Neural progenitor cell (in vitro differentiated cells): Measurements from ENCODE around the gene CA10. TPM values are rescaled to one million over a fixed set of nuclear protein-coding genes. Genes with fewer than 3 reads are reported as not detected.

Experiments used
- DNase-seq: peaks from one replicate; pipeline ENCODE4 v3.0.0-alpha.2; 2016; ENCODE audit warnings: low spot score
- H2AFZ ChIP-seq: fragments of 200-600 bp; sonication (generic); replicated peaks from 2 replicates; pipeline ENCODE4 v1.6.1; 2016; ENCODE audit warnings: antibody characterized with exemption
- H3F3A ChIP-seq: fragments of 200-600 bp; sonication (generic); 2 replicates; pipeline ENCODE4 v1.6.1; 2016; ENCODE audit warnings: antibody characterized with exemption, low read depth
- H3K27ac ChIP-seq: fragments of 200-600 bp; sonication (generic); 2 replicates; pipeline ENCODE4 v1.5.1; 2016; ENCODE audit warnings: mild to moderate bottlenecking
- H3K27me3 ChIP-seq: fragments of 200-600 bp; sonication (generic); 2 replicates; pipeline ENCODE4 v1.6.1; 2016; ENCODE audit warnings: mild to moderate bottlenecking, moderate library complexity
- H3K36me3 ChIP-seq: fragments of 200-600 bp; sonication (generic); 2 replicates; pipeline ENCODE4 v1.5.1; 2016
- H3K4me1 ChIP-seq: fragments of 200-600 bp; sonication (generic); 2 replicates; pipeline ENCODE4 v1.6.1; 2016; ENCODE audit warnings: mixed run types
- H3K4me2 ChIP-seq: fragments of 200-600 bp; sonication (generic); 2 replicates; pipeline ENCODE4 v1.6.1; 2016
- H3K4me3 ChIP-seq: fragments of 200-600 bp; sonication (generic); 2 replicates; pipeline ENCODE4 v1.5.1; 2016
- H3K79me2 ChIP-seq: fragments of 200-600 bp; sonication (generic); 2 replicates; pipeline ENCODE4 v1.6.1; 2016; ENCODE audit warnings: low read depth
- H3K9ac ChIP-seq: fragments of 200-600 bp; sonication (generic); 2 replicates; pipeline ENCODE4 v1.6.1; 2016
- H3K9me3 ChIP-seq: fragments of 200-600 bp; sonication (generic); 2 replicates; pipeline ENCODE4 v1.5.1; 2016; ENCODE audit warnings: low read depth
- H4K20me1 ChIP-seq: fragments of 200-600 bp; sonication (generic); 2 replicates; pipeline ENCODE4 v1.6.1; 2016; ENCODE audit warnings: low read depth
- H3K27ac Mint-ChIP-seq: 3 replicates; pipeline ENCODE4 v1.8.0; 2021; ENCODE audit warnings: mixed read lengths
- H3K27me3 Mint-ChIP-seq: 2 replicates; pipeline ENCODE4 v1.8.0; 2022; ENCODE audit warnings: low read depth, mild to moderate bottlenecking, inconsistent platforms, moderate library complexity, mixed read lengths; ENCODE audit not compliant: insufficient read depth
- H3K36me3 Mint-ChIP-seq: 3 replicates; pipeline ENCODE4 v1.8.0; 2021; ENCODE audit warnings: mixed read lengths
- H3K4me1 Mint-ChIP-seq: 3 replicates; pipeline ENCODE4 v1.8.0; 2021; ENCODE audit warnings: mixed read lengths
- H3K4me3 Mint-ChIP-seq: 3 replicates; pipeline ENCODE4 v1.8.0; 2021; ENCODE audit warnings: mild to moderate bottlenecking, moderate library complexity, mixed read lengths
- H3K9me3 Mint-ChIP-seq: 3 replicates; pipeline ENCODE4 v1.8.0; 2020; ENCODE audit warnings: mixed read lengths
- CTCF ChIP-seq: fragments of 200-600 bp; sonication (generic); IDR thresholded peaks from 2 replicates; pipeline ENCODE4 v1.5.1; 2017; ENCODE audit warnings: antibody characterized with exemption, mild to moderate bottlenecking
- EZH2 ChIP-seq: fragments of 200-600 bp; sonication (generic); IDR thresholded peaks from 2 replicates; pipeline ENCODE4 v1.6.1; 2017; ENCODE audit warnings: antibody characterized with exemption, mild to moderate bottlenecking, moderate library complexity
- EZH2phosphoT487 ChIP-seq: fragments of 200-600 bp; sonication (generic); IDR thresholded peaks from 2 replicates; pipeline ENCODE4 v1.6.1; 2017; ENCODE audit warnings: antibody characterized with exemption
- total RNA-seq: library from RNA; depleted of rRNA; stranded (reverse); fragments of >200 nt; gene quantifications from 2 replicates; pipeline ENCODE4 v1.2.3, GENCODE V29; 2015; ENCODE audit warnings: low replicate concordance

Gene CA10
- total RNA-seq, 1 donor from 2014 or later, result 0.65 TPM

- no peak overlapping the region for H3K27ac ChIP-seq
- no peaks in the 10 kb centered on the region for H3K4me1 ChIP-seq
- no peak overlapping the region for H3K9ac ChIP-seq
- no peak overlapping the region for H2AFZ ChIP-seq
- H3K27ac Mint-ChIP-seq, result no peak overlapping the region
- no peak overlapping the region for H3K4me3 Mint-ChIP-seq
- H3K79me2 ChIP-seq, result no peaks in the 10 kb centered on the region
- H3K4me2 ChIP-seq, result no peak overlapping the region
- H3K36me3 ChIP-seq, result no peaks in the 10 kb centered on the region
- H3F3A ChIP-seq, result no peaks in the 10 kb centered on the region
- peaks cover 2% of the 10 kb centered on the region for H3K9me3 Mint-ChIP-seq
- H3K36me3 Mint-ChIP-seq, result no peaks in the 10 kb centered on the region
- H3K4me3 ChIP-seq, result no peak overlapping the region
- no peak for DNase-seq
- no peaks in the 10 kb centered on the region for H4K20me1 ChIP-seq
- no peaks in the 10 kb centered on the region for H3K27me3 ChIP-seq
- TF ChIP-seq EZH2 (no peak), CTCF (no peak), EZH2phosphoT487 (no peak)
- no peaks in the 10 kb centered on the region for H3K9me3 ChIP-seq
- H3K4me1 Mint-ChIP-seq, result no peaks in the 10 kb centered on the region
- H3K27me3 Mint-ChIP-seq, result peaks cover 8% of the 10 kb centered on the region
These were observed 496.1 kb downstream of the CA10 start for GRCh38 chr17:51662204-51663056.

- no peak overlapping the region for H3K9ac ChIP-seq
- Mint-ChIP-seq H3K27ac (no peak overlapping the region), H3K27me3 (peaks cover 8% of the 10 kb centered on the region), H3K36me3 (no peaks in the 10 kb centered on the region), H3K4me1 (peaks cover 3% of the 10 kb centered on the region), H3K9me3 (no peaks in the 10 kb centered on the region), H3K4me3 (no peak overlapping the region)
- no peaks in the 10 kb centered on the region for H3K36me3 ChIP-seq
- no peaks in the 10 kb centered on the region for H3K79me2 ChIP-seq
- no peaks in the 10 kb centered on the region for H3K4me1 ChIP-seq
- H3K9me3 ChIP-seq, result no peaks in the 10 kb centered on the region
- no peak overlapping the region for H3K4me3 ChIP-seq
- no peaks in the 10 kb centered on the region for H3F3A ChIP-seq
- no peaks in the 10 kb centered on the region for H3K27me3 ChIP-seq
- TF ChIP-seq CTCF (no peak), EZH2phosphoT487 (no peak), EZH2 (no peak)
- no peak overlapping the region for H3K27ac ChIP-seq
- no peak overlapping the region for H2AFZ ChIP-seq
- no peak for DNase-seq
- no peak overlapping the region for H3K4me2 ChIP-seq
- H4K20me1 ChIP-seq, result no peaks in the 10 kb centered on the region
These were observed 497.1 kb downstream of the CA10 start for GRCh38 chr17:51661403-51661802.

- H3K36me3 Mint-ChIP-seq, result no peaks in the 10 kb centered on the region
- Histone ChIP-seq H3F3A (no peaks in the 10 kb centered on the region), H3K9me3 (no peaks in the 10 kb centered on the region), H3K4me3 (no peak overlapping the region), H3K9ac (no peak overlapping the region), H2AFZ (no peak overlapping the region), H3K27me3 (no peaks in the 10 kb centered on the region), H3K4me1 (no peaks in the 10 kb centered on the region), H3K79me2 (no peaks in the 10 kb centered on the region), H3K36me3 (no peaks in the 10 kb centered on the region), H4K20me1 (no peaks in the 10 kb centered on the region), H3K27ac (no peak overlapping the region), H3K4me2 (no peak overlapping the region)
- peaks cover 3% of the 10 kb centered on the region for H3K4me1 Mint-ChIP-seq
- H3K27ac Mint-ChIP-seq, result no peak overlapping the region
- peaks cover 11% of the 10 kb centered on the region for H3K27me3 Mint-ChIP-seq
- no peak for TF ChIP-seq EZH2
- no peak for TF ChIP-seq CTCF
- no peak for TF ChIP-seq EZH2phosphoT487
- no peak overlapping the region for H3K4me3 Mint-ChIP-seq
- no peak for DNase-seq
- no peaks in the 10 kb centered on the region for H3K9me3 Mint-ChIP-seq
These were observed 498.2 kb downstream of the CA10 start for GRCh38 chr17:51660266-51660665.
